Sigmoid colon (tissue), 7 donors: ENCODE measurements around the gene DMRT2. TPM values are rescaled to one million over a fixed set of nuclear protein-coding genes. Genes with fewer than 3 reads are reported as not detected.

Source experiments
- DNase-seq: peaks from one replicate; pipeline ENCODE4 v3.0.0-alpha.2; 2019
- H3K27ac ChIP-seq, 4 donors: fragments of 200-600 bp; sonication (generic); one replicate each; pipeline ENCODE4 v1.5.1; 2016 to 2019; ENCODE audit warnings: mild to moderate bottlenecking in 1 of 4
- H3K27me3 ChIP-seq, 3 donors: fragments of 200-600 bp; sonication (generic); one replicate each; pipeline ENCODE4 v1.5.1; 2019; ENCODE audit warnings: mild to moderate bottlenecking in 1 of 3
- H3K36me3 ChIP-seq, 4 donors: fragments of 200-600 bp; sonication (generic); one replicate each; pipeline ENCODE4 v1.5.1; 2016 to 2019
- H3K4me1 ChIP-seq, 4 donors: fragments of 200-600 bp; sonication (generic); one replicate each; pipeline ENCODE4 v1.5.1; 2017 to 2019
- H3K4me3 ChIP-seq, 4 donors: fragments of 200-600 bp; sonication (generic); one replicate each; pipeline ENCODE4 v1.5.1; 2017 to 2019; ENCODE audit warnings: mild to moderate bottlenecking in 2 of 4, moderate library complexity in 1 of 4
- H3K9me3 ChIP-seq, 4 donors: fragments of 200-600 bp in 3 of 4; sonication (generic) in 3 of 4; one replicate each; pipeline versions ENCODE4 v1.5.1 to v1.6.1; 2013 to 2019
- EP300 ChIP-seq, 4 donors: sonication (generic); formaldehyde crosslinking; IDR thresholded peaks; one replicate each; pipeline ENCODE4 v1.6.1; 2017; ENCODE audit warnings: antibody characterized with exemption in 4 of 4
- POLR2A ChIP-seq, 2 donors: fragments of 450-650 bp; IDR thresholded peaks; one replicate each; pipeline ENCODE4 v1.6.1; 2016; ENCODE audit warnings: antibody characterized with exemption in 2 of 2, mild to moderate bottlenecking in 2 of 2, moderate library complexity in 2 of 2
- POLR2AphosphoS5 ChIP-seq, 4 donors: sonication (generic); formaldehyde crosslinking; IDR thresholded peaks; one replicate each; pipeline ENCODE4 v1.6.1; 2017; ENCODE audit warnings: antibody characterized with exemption in 4 of 4
- WGBS, 2 donors: extraction: QIAGEN DNeasy Blood & Tissue Kit; methylation state at CpG; one replicate each; pipeline ENCODE4 v1.1.7; 2013; 5-methylcytosine and 5-hydroxymethylcytosine counted together
- intact Hi-C: fragments of 100-400 bp; cut with DNase I; formaldehyde crosslinking; loops from one replicate; pipeline ENCODE4 v1.15.1; 2023
- polyA plus RNA-seq, 3 donors: library from polyadenylated mRNA; stranded (reverse); fragments of 200-250 nt; gene quantifications; one replicate each; pipeline ENCODE4 v1.2.3, GENCODE V29; 2013
- total RNA-seq, 4 donors: library from RNA; depleted of rRNA; stranded (reverse); fragments of >200 nt; gene quantifications; one replicate each; pipeline ENCODE4 v1.1.0, GENCODE V29; 2016
- TF ChIP-seq, protein P1 (sequence below), 4 experiments: fragments of 450-650 bp in 3 of 4; fragments of 200-600 bp in 1 of 4; IDR thresholded peaks; one replicate each; pipeline ENCODE4 v1.5.1; 2016 to 2019; ENCODE audit warnings: antibody characterized with exemption in 4 of 4, mild to moderate bottlenecking in 3 of 4, moderate library complexity in 2 of 4
- donor health status: healthy with polysubstance abuse.
- donor health status: Bipolar disorder and iron deficiency.
- donor health status: healthy.

Gene DMRT2
- total and polyA plus RNA-seq, 7 donors = 0.33 to 5.8 (median 1.9) TPM; not detected in 1

DNA sequence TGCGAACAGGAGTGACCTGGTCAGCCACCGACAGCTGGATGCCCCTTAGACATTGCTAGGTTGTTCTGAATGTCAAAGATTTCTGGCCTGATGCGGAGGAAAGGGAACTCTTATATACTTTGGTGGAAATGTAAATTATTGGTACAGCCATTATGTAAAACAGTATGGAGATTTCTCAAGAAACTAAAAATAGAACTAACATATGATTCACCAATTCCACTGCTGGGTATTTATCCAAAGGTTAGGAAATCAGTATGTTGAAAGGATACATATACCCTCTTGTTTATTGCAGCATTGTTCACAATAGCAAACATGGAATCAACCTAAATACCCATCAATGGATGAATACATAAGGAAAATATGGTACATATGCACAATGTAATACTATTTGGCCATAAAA lies 41.9 kb upstream of the DMRT2 start:
- H3K4me1 ChIP-seq = peaks cover 0 to 6% (median 0%) of the 10 kb centered on the region in 4 donors
- no peaks in the 10 kb centered on the region for H3K9me3 ChIP-seq
- H3K36me3 ChIP-seq = no peaks in the 10 kb centered on the region
- H3K4me3 ChIP-seq = no peak overlapping the region
- intact Hi-C loops = loop anchor here (5.0 to 10.0 kb wide), 2 partner anchors 113 to 621 kb away; no protein-coding TSS in a partner anchor
- TF ChIP-seq, protein P1, sequence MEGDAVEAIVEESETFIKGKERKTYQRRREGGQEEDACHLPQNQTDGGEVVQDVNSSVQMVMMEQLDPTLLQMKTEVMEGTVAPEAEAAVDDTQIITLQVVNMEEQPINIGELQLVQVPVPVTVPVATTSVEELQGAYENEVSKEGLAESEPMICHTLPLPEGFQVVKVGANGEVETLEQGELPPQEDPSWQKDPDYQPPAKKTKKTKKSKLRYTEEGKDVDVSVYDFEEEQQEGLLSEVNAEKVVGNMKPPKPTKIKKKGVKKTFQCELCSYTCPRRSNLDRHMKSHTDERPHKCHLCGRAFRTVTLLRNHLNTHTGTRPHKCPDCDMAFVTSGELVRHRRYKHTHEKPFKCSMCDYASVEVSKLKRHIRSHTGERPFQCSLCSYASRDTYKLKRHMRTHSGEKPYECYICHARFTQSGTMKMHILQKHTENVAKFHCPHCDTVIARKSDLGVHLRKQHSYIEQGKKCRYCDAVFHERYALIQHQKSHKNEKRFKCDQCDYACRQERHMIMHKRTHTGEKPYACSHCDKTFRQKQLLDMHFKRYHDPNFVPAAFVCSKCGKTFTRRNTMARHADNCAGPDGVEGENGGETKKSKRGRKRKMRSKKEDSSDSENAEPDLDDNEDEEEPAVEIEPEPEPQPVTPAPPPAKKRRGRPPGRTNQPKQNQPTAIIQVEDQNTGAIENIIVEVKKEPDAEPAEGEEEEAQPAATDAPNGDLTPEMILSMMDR (IDR thresholded peaks at IDR 0.05) = no peak
- no peak for TF ChIP-seq POLR2AphosphoS5 (IDR thresholded peaks at IDR 0.05)
- no peak for TF ChIP-seq POLR2A (IDR thresholded peaks at IDR 0.05)
- TF ChIP-seq EP300 (IDR thresholded peaks at IDR 0.05) = no peak
- H3K27me3 ChIP-seq = peaks cover 0 to 29% (median 0%) of the 10 kb centered on the region in 3 donors
- no peak for DNase-seq
- 91 to 93% methylated on average over 3 of the region's 3 CpGs for WGBS, 2 donors
- H3K27ac ChIP-seq = no peak overlapping the region

DNA sequence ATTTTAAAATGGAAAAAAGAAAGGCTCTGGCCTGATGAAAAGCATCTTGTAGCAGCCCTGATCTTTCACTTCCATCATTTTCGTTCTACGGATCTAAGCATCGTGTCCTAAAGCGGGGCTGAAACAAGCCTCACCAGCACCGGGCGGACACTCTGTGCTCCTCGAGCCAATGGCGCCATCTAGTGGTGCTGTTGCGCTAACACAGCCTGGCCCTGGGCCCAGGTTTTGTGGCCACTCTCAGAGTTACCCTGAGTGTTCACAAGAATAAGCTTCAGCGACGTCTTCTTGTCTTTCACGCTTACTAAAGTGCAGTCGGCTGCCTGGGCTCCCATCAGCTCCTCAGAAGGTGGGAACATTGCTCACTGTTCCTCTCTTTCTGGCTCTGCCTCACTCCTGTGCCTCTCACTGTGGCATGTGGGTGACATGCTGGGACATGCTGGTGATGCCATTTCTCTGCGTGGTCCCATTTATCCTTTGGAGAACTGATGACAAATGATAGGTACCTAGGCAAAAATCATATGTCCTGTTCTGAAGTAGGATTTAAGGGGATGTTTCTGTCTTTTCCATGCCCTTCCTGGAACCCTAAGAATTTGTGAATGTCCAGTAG lies 41.0 kb upstream of the DMRT2 start:
- peak; percentile 87 for DNase-seq
- Histone ChIP-seq H3K27ac (no peak overlapping the region), H3K27me3 (peaks cover 0 to 29% (median 0%) of the 10 kb centered on the region in 3 donors), H3K36me3 (no peaks in the 10 kb centered on the region), H3K4me1 (peaks cover 0 to 6% (median 0%) of the 10 kb centered on the region in 4 donors), H3K9me3 (no peaks in the 10 kb centered on the region), H3K4me3 (no peak overlapping the region)
- intact Hi-C loops = loop anchor here (5.0 to 10.0 kb wide), 2 partner anchors 114 to 622 kb away; no protein-coding TSS in a partner anchor
- 6 to 8% methylated on average over 14 of the region's 14 CpGs for WGBS, 2 donors
- TF ChIP-seq EP300 (IDR thresholded peaks at IDR 0.05) (no peak), POLR2AphosphoS5 (IDR thresholded peaks at IDR 0.05) (peak in 2 of 4 donors; percentile 52 to 65)
- TF ChIP-seq, protein P1 (IDR thresholded peaks at IDR 0.05) = peak; percentile 69 to 96 (median 86)

DNA sequence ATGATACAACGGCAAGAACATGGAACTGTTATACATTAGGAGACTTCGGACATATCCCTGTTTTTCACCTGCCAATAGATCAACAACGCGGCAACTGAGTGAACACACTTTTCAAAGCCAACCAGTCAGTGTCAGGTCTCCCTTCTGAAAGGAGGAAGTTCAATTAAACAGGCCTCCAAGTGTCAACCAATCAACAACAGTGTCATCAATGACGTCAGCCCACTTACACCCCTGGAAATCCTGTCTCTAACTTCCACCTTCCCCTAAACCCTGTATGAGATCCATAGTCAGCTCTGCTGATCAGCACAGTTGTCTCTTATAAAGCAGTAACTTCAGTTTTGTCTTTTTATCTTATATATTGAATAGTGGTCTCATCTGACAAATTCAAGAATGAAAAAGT lies 37.1 kb upstream of the DMRT2 start:
- TF ChIP-seq POLR2A (IDR thresholded peaks at IDR 0.05) = no peak
- TF ChIP-seq EP300 (IDR thresholded peaks at IDR 0.05) = no peak
- TF ChIP-seq POLR2AphosphoS5 (IDR thresholded peaks at IDR 0.05) = no peak
- TF ChIP-seq, protein P1 (IDR thresholded peaks at IDR 0.05) = no peak
- peaks cover 0 to 25% (median 0%) of the 10 kb centered on the region in 3 donors for H3K27me3 ChIP-seq
- intact Hi-C loops = no loop called here

DNA sequence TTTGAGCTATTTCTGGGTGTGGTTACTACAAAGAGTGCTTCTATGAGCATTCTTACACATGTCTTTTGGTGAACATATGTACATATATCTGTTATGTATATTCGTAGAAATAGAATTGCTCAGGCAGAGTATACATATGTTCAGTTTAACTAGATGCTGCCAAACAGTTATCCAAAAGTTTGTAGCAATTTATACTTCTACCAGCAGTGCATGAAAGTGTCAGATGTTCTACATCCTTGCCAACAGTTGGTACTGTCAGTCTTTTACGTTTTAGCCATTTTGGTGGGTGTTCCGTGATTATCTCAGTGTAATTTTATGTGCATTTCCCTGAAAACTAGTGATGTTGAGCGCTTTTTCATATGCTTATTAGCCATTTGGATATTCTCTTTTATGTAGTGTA lies 35.9 kb upstream of the DMRT2 start:
- no peak overlapping the region for H3K27ac ChIP-seq
- H3K4me3 ChIP-seq = no peak overlapping the region
- H3K9me3 ChIP-seq = no peaks in the 10 kb centered on the region
- peaks cover 0 to 20% (median 0%) of the 10 kb centered on the region in 3 donors for H3K27me3 ChIP-seq
- TF ChIP-seq EP300 (IDR thresholded peaks at IDR 0.05) = no peak
- DNase-seq = no peak
- H3K4me1 ChIP-seq = peaks cover 0 to 2% (median 0%) of the 10 kb centered on the region in 4 donors
- WGBS, 2 donors = 81 to 84% methylated on average over 4 of the region's 4 CpGs
- H3K36me3 ChIP-seq = no peaks in the 10 kb centered on the region
- intact Hi-C loops = no loop called here

More for the DNA sequence above, 37.1 kb upstream of the DMRT2 start:
- peaks cover 0 to 6% (median 0%) of the 10 kb centered on the region in 4 donors for H3K4me1 ChIP-seq
- no peak for DNase-seq
- no peak overlapping the region for H3K27ac ChIP-seq
- 73 to 78% methylated on average over 5 of the region's 5 CpGs for WGBS, 2 donors
- H3K9me3 ChIP-seq = no peaks in the 10 kb centered on the region
- no peaks in the 10 kb centered on the region for H3K36me3 ChIP-seq
- H3K4me3 ChIP-seq = no peak overlapping the region

DNA sequence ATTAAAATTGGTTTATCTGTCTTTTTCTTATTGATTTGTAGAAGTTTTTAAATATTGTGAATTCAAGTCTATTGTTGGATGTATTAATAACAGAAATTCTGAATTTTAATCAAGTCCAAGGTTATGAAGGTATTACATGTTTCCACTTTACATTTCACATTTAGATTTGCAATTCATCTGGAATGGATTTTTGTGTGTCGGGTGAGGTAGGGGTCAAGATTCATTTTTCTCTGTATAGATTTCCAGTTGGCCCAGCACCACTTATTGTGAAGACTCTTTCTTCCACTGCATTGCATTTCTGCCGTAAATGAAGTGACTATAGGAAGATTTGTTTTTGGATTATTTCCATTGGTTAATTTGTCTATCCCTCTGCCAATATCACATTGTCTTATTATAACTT lies 35.5 kb upstream of the DMRT2 start:
- H3K27me3 ChIP-seq = peaks cover 0 to 19% (median 0%) of the 10 kb centered on the region in 3 donors
- H3K9me3 ChIP-seq = no peaks in the 10 kb centered on the region
- intact Hi-C loops = no loop called here
- H3K27ac ChIP-seq = no peak overlapping the region
- H3K4me3 ChIP-seq = no peak overlapping the region
- 92 to 93% methylated on average over 2 of the region's 2 CpGs for WGBS, 2 donors
- TF ChIP-seq POLR2A (IDR thresholded peaks at IDR 0.05) (no peak), POLR2AphosphoS5 (IDR thresholded peaks at IDR 0.05) (no peak), EP300 (IDR thresholded peaks at IDR 0.05) (no peak)
- TF ChIP-seq, protein P1 (IDR thresholded peaks at IDR 0.05) = no peak
- H3K36me3 ChIP-seq = no peaks in the 10 kb centered on the region
- no peaks in the 10 kb centered on the region for H3K4me1 ChIP-seq
- DNase-seq = no peak
